Parathyroid adenoma (tissue), 2 donors: Measurements from ENCODE around the gene RAC3.
A peak's percentile ranks its signal among the peaks of the same experiment; 100 is the strongest.

ENCODE experiments used
- H2AFZ ChIP-seq: fragments of 300-600 bp; sonication (generic); one replicate; pipeline ENCODE4 v1.7.0; 2017; ENCODE audit warnings: antibody characterized with exemption, mild to moderate bottlenecking
- H3K27ac ChIP-seq: fragments of 300-600 bp; sonication (generic); one replicate; pipeline ENCODE4 v1.7.0; 2017
- H3K27me3 ChIP-seq: fragments of 300-600 bp; sonication (generic); one replicate; pipeline ENCODE4 v1.7.0; 2017; ENCODE audit warnings: low read length; ENCODE audit not compliant: control insufficient read depth, insufficient read depth
- H3K36me3 ChIP-seq: fragments of 300-600 bp; sonication (generic); one replicate; pipeline ENCODE4 v1.7.0; 2017; ENCODE audit warnings: low read length; ENCODE audit not compliant: control insufficient read depth, insufficient read depth
- H3K4me1 ChIP-seq: fragments of 300-600 bp; sonication (generic); one replicate; pipeline ENCODE4 v1.7.0; 2017; ENCODE audit warnings: control low read depth
- H3K4me2 ChIP-seq: fragments of 300-600 bp; sonication (generic); one replicate; pipeline ENCODE4 v1.7.0; 2017; ENCODE audit warnings: low read length
- H3K4me3 ChIP-seq: fragments of 300-600 bp; sonication (generic); one replicate; pipeline ENCODE4 v1.7.0; 2017; ENCODE audit warnings: low read depth, low read length
- H3K79me2 ChIP-seq: fragments of 300-600 bp; sonication (generic); one replicate; pipeline ENCODE4 v1.7.0; 2017; ENCODE audit warnings: control low read depth
- H3K9ac ChIP-seq: fragments of 300-600 bp; sonication (generic); one replicate; pipeline ENCODE4 v1.7.0; 2017; ENCODE audit warnings: mild to moderate bottlenecking
- H3K9me3 ChIP-seq: fragments of 300-600 bp; sonication (generic); one replicate; pipeline ENCODE4 v1.7.0; 2017; ENCODE audit warnings: low read length; ENCODE audit not compliant: control insufficient read depth
- CTCF ChIP-seq: fragments of 300-600 bp; sonication (generic); IDR thresholded peaks from one replicate; pipeline ENCODE4 v1.7.0; 2017; ENCODE audit warnings: antibody characterized with exemption, mild to moderate bottlenecking
- donor health status: primary hyperparathyroidism.

The RAC3 gene

GRCh38 chr17:82065638-82066303, 34.3 kb downstream of the RAC3 start, which contains the start of gene DUS1L:
Gene DUS1L, minus strand, starts transcription at chr17:82065804. Its CDS starts 745 bp downstream, at chr17:82065059.
- no peaks in the 10 kb centered on the region for H3K36me3 ChIP-seq

GRCh38 chr17:82070611-82071010, 39.1 kb downstream of the RAC3 start:
- no peak overlapping the region for H3K27ac ChIP-seq
- H3K4me1 ChIP-seq, result peaks cover 5% of the 10 kb centered on the region
- no peak for TF ChIP-seq CTCF
- no peaks in the 10 kb centered on the region for H3K79me2 ChIP-seq
- H3K36me3 ChIP-seq, result no peaks in the 10 kb centered on the region
- H3K9ac ChIP-seq, result no peak overlapping the region
- H3K4me3 ChIP-seq, result no peak overlapping the region
- no peak overlapping the region for H3K4me2 ChIP-seq
- no peak overlapping the region for H2AFZ ChIP-seq
- no peaks in the 10 kb centered on the region for H3K9me3 ChIP-seq
- no peaks in the 10 kb centered on the region for H3K27me3 ChIP-seq

More at GRCh38 chr17:82065638-82066303, 34.3 kb downstream of the RAC3 start, which contains the start of gene DUS1L:
- peak within 1 kb of the TSS; percentile 64 for H3K27ac ChIP-seq
- no peaks in the 10 kb centered on the region for H3K79me2 ChIP-seq
- H3K4me2 ChIP-seq, result peak within 1 kb of the TSS; percentile 96
- H3K27me3 ChIP-seq, result no peaks in the 10 kb centered on the region
- no peak for TF ChIP-seq CTCF
- no peaks in the 10 kb centered on the region for H3K9me3 ChIP-seq
- H3K4me1 ChIP-seq, result peaks cover 13% of the 10 kb centered on the region
- peak within 1 kb of the TSS; percentile 96 for H2AFZ ChIP-seq
- peak within 1 kb of the TSS; percentile 70 for H3K4me3 ChIP-seq
- H3K9ac ChIP-seq, result peak within 1 kb of the TSS; percentile 83

GRCh38 chr17:82072827-82073226, 41.3 kb downstream of the RAC3 start:
- no peak for TF ChIP-seq CTCF
- H3K9ac ChIP-seq, result no peak overlapping the region
- H3K4me2 ChIP-seq, result no peak overlapping the region

GRCh38 chr17:82073446-82073845, 42.0 kb downstream of the RAC3 start:
- no peak overlapping the region for H3K4me3 ChIP-seq
- H3K9ac ChIP-seq, result no peak overlapping the region
- no peaks in the 10 kb centered on the region for H3K4me1 ChIP-seq
- TF ChIP-seq CTCF, result no peak
- H3K27ac ChIP-seq, result no peak overlapping the region
- H3K9me3 ChIP-seq, result no peaks in the 10 kb centered on the region
- no peaks in the 10 kb centered on the region for H3K36me3 ChIP-seq
- no peak overlapping the region for H3K4me2 ChIP-seq
- H3K27me3 ChIP-seq, result no peaks in the 10 kb centered on the region
- H3K79me2 ChIP-seq, result no peaks in the 10 kb centered on the region
- H2AFZ ChIP-seq, result no peak overlapping the region

More at GRCh38 chr17:82072827-82073226, 41.3 kb downstream of the RAC3 start:
- Histone ChIP-seq H2AFZ (no peak overlapping the region), H3K27ac (no peak overlapping the region), H3K27me3 (no peaks in the 10 kb centered on the region), H3K4me3 (no peak overlapping the region), H3K4me1 (no peaks in the 10 kb centered on the region), H3K9me3 (no peaks in the 10 kb centered on the region), H3K79me2 (no peaks in the 10 kb centered on the region), H3K36me3 (no peaks in the 10 kb centered on the region)
